H9 (cell line): ENCODE data around the gene HRC. TPM values are rescaled to one million over a fixed set of nuclear protein-coding genes. Genes with fewer than 3 reads are reported as not detected.

Experiments
- DNase-seq: peaks from one replicate; pipeline ENCODE4 v3.0.0-alpha.2; 2017
- H2AFZ ChIP-seq: one replicate; pipeline ENCODE4 v1.6.1; 2013; ENCODE audit warnings: mild to moderate bottlenecking, low read length, control low read depth, moderate library complexity
- H2AK5ac ChIP-seq: 2 replicates; pipeline ENCODE4 v1.6.1; 2013; ENCODE audit warnings: low read length, control low read depth, mixed read lengths; ENCODE audit not compliant: insufficient read length
- H2BK120ac ChIP-seq: one replicate; pipeline ENCODE4 v1.6.1; 2013; ENCODE audit warnings: low read depth, mild to moderate bottlenecking, low read length, control low read depth, inconsistent platforms; ENCODE audit not compliant: poor library complexity, severe bottlenecking
- H2BK12ac ChIP-seq: 2 replicates; pipeline ENCODE4 v1.6.1; 2013; ENCODE audit warnings: low read length, control low read depth, mixed read lengths, low read depth; ENCODE audit not compliant: insufficient read length
- H2BK15ac ChIP-seq: 2 replicates; pipeline ENCODE4 v1.6.1; 2013; ENCODE audit warnings: low read depth, low read length, control low read depth
- H2BK20ac ChIP-seq: one replicate; pipeline ENCODE4 v1.6.1; 2013; ENCODE audit warnings: low read depth, mild to moderate bottlenecking, low read length, control low read depth, inconsistent platforms; ENCODE audit not compliant: poor library complexity, severe bottlenecking
- H2BK5ac ChIP-seq: 2 replicates; pipeline ENCODE4 v1.6.1; 2013; ENCODE audit warnings: low read length, control low read depth, mixed read lengths; ENCODE audit not compliant: insufficient read length
- H3K14ac ChIP-seq: 2 replicates; pipeline ENCODE4 v1.6.1; 2013; ENCODE audit warnings: low read length, control low read depth; ENCODE audit not compliant: insufficient read depth
- H3K18ac ChIP-seq: 2 replicates; pipeline ENCODE4 v1.6.1; 2013; ENCODE audit warnings: low read depth, mild to moderate bottlenecking, mixed read lengths, low read length, control low read depth; ENCODE audit not compliant: insufficient read length
- H3K23ac ChIP-seq: 2 replicates; pipeline ENCODE4 v1.6.1; 2013; ENCODE audit warnings: low read length, control low read depth, mixed read lengths, low read depth; ENCODE audit not compliant: insufficient read length
- H3K23me2 ChIP-seq: 2 replicates; pipeline ENCODE4 v1.6.1; 2013; ENCODE audit warnings: low read depth, mild to moderate bottlenecking, mixed read lengths, low read length, control low read depth; ENCODE audit not compliant: insufficient read length, poor library complexity, severe bottlenecking
- H3K27ac ChIP-seq: 2 replicates; pipeline ENCODE4 v1.5.1; 2013; ENCODE audit warnings: low read length, control low read depth, mixed read lengths, low read depth; ENCODE audit not compliant: insufficient read length
- H3K27me3 ChIP-seq: 2 replicates; pipeline ENCODE4 v1.6.1; 2013; ENCODE audit warnings: low read length, control low read depth, inconsistent platforms; ENCODE audit not compliant: insufficient read depth
- H3K4ac ChIP-seq: 2 replicates; pipeline ENCODE4 v1.6.1; 2013; ENCODE audit warnings: low read depth, mild to moderate bottlenecking, control low read depth, inconsistent platforms, low read length, moderate library complexity
- H3K4me1 ChIP-seq: 2 replicates; pipeline ENCODE4 v1.6.1; 2013; ENCODE audit warnings: low read length, control low read depth, inconsistent platforms; ENCODE audit not compliant: insufficient read depth
- H3K4me2 ChIP-seq: 2 replicates; pipeline ENCODE4 v1.6.1; 2013; ENCODE audit warnings: low read length, control low read depth, mixed read lengths; ENCODE audit not compliant: insufficient read length, insufficient read depth
- H3K56ac ChIP-seq: 2 replicates; pipeline ENCODE4 v1.6.1; 2013; ENCODE audit warnings: low read depth, mild to moderate bottlenecking, mixed read lengths, low read length, control low read depth; ENCODE audit not compliant: insufficient read length
- H3K79me1 ChIP-seq: 2 replicates; pipeline ENCODE4 v1.6.1; 2013; ENCODE audit warnings: low read depth, mild to moderate bottlenecking, moderate library complexity, low read length, control low read depth, inconsistent platforms; ENCODE audit not compliant: insufficient read depth, poor library complexity, severe bottlenecking
- H3K79me2 ChIP-seq: 2 replicates; pipeline ENCODE4 v1.6.1; 2013; ENCODE audit warnings: low read length, control low read depth, inconsistent platforms; ENCODE audit not compliant: insufficient read depth
- H3K9ac ChIP-seq: 2 replicates; pipeline ENCODE4 v1.6.1; 2013; ENCODE audit warnings: low read length, control low read depth, mixed read lengths; ENCODE audit not compliant: insufficient read length; ENCODE audit errors: extremely low read depth
- H3K9me3 ChIP-seq: one replicate; pipeline ENCODE4 v1.6.1; 2013; ENCODE audit warnings: low read depth, low read length, inconsistent platforms; ENCODE audit not compliant: control insufficient read depth
- H3T11ph ChIP-seq: one replicate; pipeline ENCODE4 v1.6.1; 2013; ENCODE audit warnings: mild to moderate bottlenecking, low read length, control low read depth, inconsistent platforms
- H4K20me1 ChIP-seq: one replicate; pipeline ENCODE4 v1.6.1; 2013; ENCODE audit not compliant: control insufficient read depth, insufficient read length, insufficient read depth
- H4K5ac ChIP-seq: 2 replicates; pipeline ENCODE4 v1.6.1; 2013; ENCODE audit warnings: low read depth, mild to moderate bottlenecking, mixed read lengths, low read length, control low read depth; ENCODE audit not compliant: insufficient read length
- H4K8ac ChIP-seq: replicated peaks from 2 replicates; pipeline ENCODE4 v1.6.1; 2013; ENCODE audit warnings: low read length, control low read depth, mixed read lengths, low read depth; ENCODE audit not compliant: insufficient read length
- H4K91ac ChIP-seq: 2 replicates; pipeline ENCODE4 v1.6.1; 2013; ENCODE audit warnings: low read depth, mild to moderate bottlenecking, moderate library complexity, mixed read lengths, low read length, control low read depth; ENCODE audit not compliant: insufficient read length
- H3K27ac Mint-ChIP-seq, 3 experiments: 2 replicates in 2 of 3; 3 replicates in 1 of 3; pipeline ENCODE4 v1.8.0; 2020 to 2021; ENCODE audit warnings: mixed read lengths in 3 of 3, mild to moderate bottlenecking in 1 of 3, moderate library complexity in 1 of 3
- H3K27me3 Mint-ChIP-seq: 2 replicates; pipeline ENCODE4 v1.8.0; 2021; ENCODE audit warnings: low read depth, mild to moderate bottlenecking, moderate library complexity, mixed read lengths
- H3K36me3 Mint-ChIP-seq, 3 experiments: 2 replicates in 2 of 3; 3 replicates in 1 of 3; pipeline ENCODE4 v1.8.0; 2020 to 2021; ENCODE audit warnings: low read depth in 3 of 3, mixed read lengths in 3 of 3; ENCODE audit not compliant: insufficient read depth in 1 of 3
- H3K4me1 Mint-ChIP-seq, 2 experiments: 2 replicates each; pipeline ENCODE4 v1.8.0; 2020; ENCODE audit warnings: mixed read lengths in 2 of 2
- H3K4me3 Mint-ChIP-seq, 2 experiments: 2 replicates in 1 of 2; 3 replicates in 1 of 2; pipeline ENCODE4 v1.8.0; 2020 to 2021; ENCODE audit warnings: mild to moderate bottlenecking in 2 of 2, mixed read lengths in 2 of 2, moderate library complexity in 1 of 2
- H3K9me3 Mint-ChIP-seq, 2 experiments: 2 replicates in 1 of 2; 3 replicates in 1 of 2; pipeline ENCODE4 v1.8.0; 2020; ENCODE audit warnings: mild to moderate bottlenecking in 2 of 2, mixed read lengths in 2 of 2, moderate library complexity in 1 of 2
- CTCF ChIP-seq: fragments of 200-600 bp; sonication (generic); conservative IDR thresholded peaks from 3 replicates; pipeline ENCODE4 v1.8.0; 2021; ENCODE audit warnings: antibody characterized with exemption, mild to moderate bottlenecking
- WGBS: extraction: QIAGEN DNeasy Blood & Tissue Kit; methylation state at CpG from one replicate; pipeline ENCODE4 v1.1.7; 2013; ENCODE audit warnings: missing lambda C conversion rate, low lambda C conversion rate, mixed read lengths; ENCODE audit not compliant: insufficient read length; ENCODE audit errors: extremely low coverage; 5-methylcytosine and 5-hydroxymethylcytosine counted together
- total RNA-seq: library from RNA; stranded (reverse); gene quantifications from 2 replicates; pipeline ENCODE4 v1.2.1, GENCODE V29; 2021

The HRC gene
- total RNA-seq, 1 experiment from 2014 or later, result 1.8 TPM

- peaks cover 49% of the 10 kb centered on the region for H3K27me3 Mint-ChIP-seq
- H3K9me3 ChIP-seq, result no peaks in the 10 kb centered on the region
- H3K79me2 ChIP-seq, result no peaks in the 10 kb centered on the region
- no peaks in the 10 kb centered on the region for H4K20me1 ChIP-seq
- H2AFZ ChIP-seq, result no peak overlapping the region
- no peak overlapping the region for H2AK5ac ChIP-seq
- H3T11ph ChIP-seq, result no peak overlapping the region
- H3K23me2 ChIP-seq, result peaks cover 27% of the 10 kb centered on the region
- H3K4me1 ChIP-seq, result peaks cover 7% of the 10 kb centered on the region; the same call in 1 of the 2 replicates
- no peak overlapping the region for H4K8ac ChIP-seq
- no peak for DNase-seq
- no peak overlapping the region for H4K91ac ChIP-seq
- H3K18ac ChIP-seq, result no peak overlapping the region
- peaks cover 0 to 10% (median 0%) of the 10 kb centered on the region in 3 experiments; a peak in 3 of 7 replicates for H3K36me3 Mint-ChIP-seq
- H3K27ac Mint-ChIP-seq, result no peak overlapping the region
- H2BK5ac ChIP-seq, result no peak overlapping the region
- no peak overlapping the region for H2BK20ac ChIP-seq
- peaks cover 0 to 6% of the 10 kb centered on the region in 2 experiments; a peak in 3 of 5 replicates for H3K9me3 Mint-ChIP-seq
- H3K4me2 ChIP-seq, result no peak overlapping the region
- H3K4me3 Mint-ChIP-seq, result no peak overlapping the region; a peak in 1 of 5 replicates
- H3K23ac ChIP-seq, result no peak overlapping the region
- no CpG with 5 or more reads among the region's 10 CpGs for WGBS
- H2BK12ac ChIP-seq, result no peak overlapping the region
- TF ChIP-seq CTCF, result no peak
- H2BK120ac ChIP-seq, result no peak overlapping the region
- peaks cover 19 to 48% of the 10 kb centered on the region in 2 experiments for H3K4me1 Mint-ChIP-seq
- H3K14ac ChIP-seq, result no peak overlapping the region
- no peak overlapping the region for H2BK15ac ChIP-seq
- no peak overlapping the region for H3K9ac ChIP-seq
- no peak overlapping the region for H4K5ac ChIP-seq
- H3K56ac ChIP-seq, result no peak overlapping the region
- H3K27ac ChIP-seq, result no peak overlapping the region
- H3K79me1 ChIP-seq, result no peaks in the 10 kb centered on the region
- H3K27me3 ChIP-seq, result no peaks in the 10 kb centered on the region; the same call in 1 of the 2 replicates
- H3K4ac ChIP-seq, result no peak overlapping the region
Observed at GRCh38 chr19:49153167-49153809, 1.9 kb downstream of the HRC start.
